ENCODE measurements around the gene TINCR.

The TINCR gene

GRCh38 chr19:5578097-5578846 lies 10.5 kb upstream of the TINCR start:
- Histone ChIP-seq H2AFZ (ENCODE audit: low read length) (no peak overlapping the region), H3K9ac (ENCODE audit: low read length) (no peak overlapping the region), H3K79me2 (ENCODE audit: insufficient read depth, low read length) (no peaks in the 10 kb centered on the region), H3K9me2 (ENCODE audit: low read depth, low read length) (no peaks in the 10 kb centered on the region), H3F3A (ENCODE audit: insufficient read depth, low read length) (no peaks in the 10 kb centered on the region), H3K27me3 (ENCODE audit: insufficient read depth, low read length) (no peaks in the 10 kb centered on the region), H3K27ac (ENCODE audit: low read depth, low read length, poor library complexity, severe bottlenecking) (no peak overlapping the region), H3K9me3 (ENCODE audit: low read length) (no peaks in the 10 kb centered on the region), H3K4me1 (ENCODE audit: insufficient read depth, low read length, severe bottlenecking) (peaks cover 4% of the 10 kb centered on the region), H3K36me3 (ENCODE audit: insufficient read depth, low read length) (peaks cover 14% of the 10 kb centered on the region; the same call in 1 of the 2 replicates), H4K20me1 (ENCODE audit: insufficient read depth, low read length) (no peaks in the 10 kb centered on the region), H3K4me2 (ENCODE audit: low read length) (no peak overlapping the region), H3K4me3 (ENCODE audit: low read depth, low read length, poor library complexity, severe bottlenecking) (no peak overlapping the region)
- TF ChIP-seq CTCF (IDR thresholded peaks at IDR 0.05; ENCODE audit: low read length) (peak; percentile 94), EZH2 (IDR thresholded peaks at IDR 0.05; ENCODE audit: borderline replicate concordance, low read length) (no peak)

DNA sequence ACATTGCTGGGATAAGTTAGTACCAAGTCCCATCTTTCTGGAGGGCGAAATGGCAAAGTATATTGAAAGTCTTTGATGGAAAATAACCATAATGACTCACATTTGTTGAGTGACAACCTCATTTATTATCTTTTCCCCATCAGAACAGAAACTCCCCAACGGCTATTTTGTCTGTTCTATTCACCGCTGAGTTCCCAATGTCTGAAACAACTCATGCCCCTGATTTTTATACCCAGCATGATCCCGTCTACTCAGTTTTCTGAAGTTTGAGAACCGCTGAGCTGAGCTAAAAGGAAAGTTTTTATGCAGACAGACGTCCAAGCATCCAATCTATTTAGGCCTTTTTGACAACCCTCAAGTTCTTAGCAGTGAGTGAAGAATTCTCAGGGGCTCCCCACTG lies 7.8 kb upstream of the TINCR start:
- H2AFZ ChIP-seq (ENCODE audit: low read length): no peak overlapping the region
- no peak for TF ChIP-seq EZH2 (IDR thresholded peaks at IDR 0.05; ENCODE audit: borderline replicate concordance, low read length)
- TF ChIP-seq CTCF (IDR thresholded peaks at IDR 0.05; ENCODE audit: low read length): no peak
- peaks cover 4% of the 10 kb centered on the region for H3K4me1 ChIP-seq (ENCODE audit: insufficient read depth, low read length, severe bottlenecking)
- H3K36me3 ChIP-seq (ENCODE audit: insufficient read depth, low read length): no peaks in the 10 kb centered on the region
- no peaks in the 10 kb centered on the region for H3K79me2 ChIP-seq (ENCODE audit: insufficient read depth, low read length)
- no peaks in the 10 kb centered on the region for H3K27me3 ChIP-seq (ENCODE audit: insufficient read depth, low read length)
- no peak overlapping the region for H3K4me2 ChIP-seq (ENCODE audit: low read length)
- H3F3A ChIP-seq (ENCODE audit: insufficient read depth, low read length): no peaks in the 10 kb centered on the region
- H3K9me2 ChIP-seq (ENCODE audit: low read depth, low read length): no peaks in the 10 kb centered on the region
- H3K27ac ChIP-seq (ENCODE audit: low read depth, low read length, poor library complexity, severe bottlenecking): no peak overlapping the region
- H3K4me3 ChIP-seq (ENCODE audit: low read depth, low read length, poor library complexity, severe bottlenecking): no peak overlapping the region
- H4K20me1 ChIP-seq (ENCODE audit: insufficient read depth, low read length): no peaks in the 10 kb centered on the region
- peaks cover 2% of the 10 kb centered on the region; the same call in 1 of the 2 replicates for H3K9me3 ChIP-seq (ENCODE audit: low read length)
- no peak overlapping the region for H3K9ac ChIP-seq (ENCODE audit: low read length)

DNA sequence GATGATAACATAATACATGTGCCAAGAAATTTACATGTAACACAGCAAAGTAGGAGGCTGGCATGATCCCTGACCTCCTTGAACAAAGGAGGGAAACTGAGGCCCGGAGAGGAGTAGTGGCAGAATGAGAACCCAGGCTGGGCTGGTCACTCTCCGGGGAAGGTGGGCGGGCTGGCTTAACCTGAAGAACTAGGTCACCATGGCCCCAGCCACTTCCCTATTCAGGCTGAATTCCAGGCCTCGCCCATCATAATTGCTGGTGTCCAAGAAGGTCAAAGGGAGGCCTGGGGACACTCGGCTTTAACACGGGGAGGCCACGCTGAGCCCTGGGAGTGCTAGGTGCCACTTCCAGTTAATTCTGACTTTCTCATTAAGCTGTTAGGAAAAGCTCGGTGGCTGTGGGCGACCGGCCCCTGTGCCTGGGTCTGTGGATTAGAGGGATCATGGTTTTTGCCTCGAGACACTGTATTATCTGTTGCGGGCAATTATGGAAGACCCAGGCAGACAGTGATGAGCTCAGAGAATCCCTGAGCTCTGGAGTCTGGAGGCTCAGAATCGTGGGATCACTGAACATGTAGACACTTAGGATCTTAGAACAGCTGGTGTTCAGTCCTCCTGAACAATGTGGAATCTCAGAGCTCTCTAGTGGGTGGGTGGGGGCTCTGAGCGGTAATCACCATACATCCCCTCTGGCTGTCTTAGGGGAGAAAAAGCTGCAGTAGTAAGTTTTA lies 5.0 kb upstream of the TINCR start:
- no peaks in the 10 kb centered on the region for H3F3A ChIP-seq (ENCODE audit: insufficient read depth, low read length)
- H3K9ac ChIP-seq (ENCODE audit: low read length): no peak overlapping the region
- H3K79me2 ChIP-seq (ENCODE audit: insufficient read depth, low read length): no peaks in the 10 kb centered on the region
- no peaks in the 10 kb centered on the region for H3K9me2 ChIP-seq (ENCODE audit: low read depth, low read length)
- no peaks in the 10 kb centered on the region for H3K36me3 ChIP-seq (ENCODE audit: insufficient read depth, low read length)
- H4K20me1 ChIP-seq (ENCODE audit: insufficient read depth, low read length): no peaks in the 10 kb centered on the region
- H3K27me3 ChIP-seq (ENCODE audit: insufficient read depth, low read length): no peaks in the 10 kb centered on the region
- H3K9me3 ChIP-seq (ENCODE audit: low read length): peaks cover 2% of the 10 kb centered on the region; the same call in 1 of the 2 replicates
- H2AFZ ChIP-seq (ENCODE audit: low read length): no peak overlapping the region
- no peaks in the 10 kb centered on the region for H3K4me1 ChIP-seq (ENCODE audit: insufficient read depth, low read length, severe bottlenecking)
- TF ChIP-seq EZH2 (IDR thresholded peaks at IDR 0.05; ENCODE audit: borderline replicate concordance, low read length): no peak
- no peak for TF ChIP-seq CTCF (IDR thresholded peaks at IDR 0.05; ENCODE audit: low read length)
- H3K27ac ChIP-seq (ENCODE audit: low read depth, low read length, poor library complexity, severe bottlenecking): no peak overlapping the region
- H3K4me2 ChIP-seq (ENCODE audit: low read length): no peak overlapping the region
- no peak overlapping the region for H3K4me3 ChIP-seq (ENCODE audit: low read depth, low read length, poor library complexity, severe bottlenecking)

Data from OCI-LY1 (cell line).